MCF 10A (cell line): Measurements from ENCODE around the gene NFX1. TPM values are rescaled to one million over a fixed set of nuclear protein-coding genes. Genes with fewer than 3 reads are reported as not detected.

ENCODE experiments used
- BruUV-seq: library from RNA; stranded (reverse); fragments of 400-500 nt; replicated peaks from 2 replicates; lab custom pipeline; 2021; lab: Mats Ljungman, UMichigan
- CTCF ChIA-PET: fragments of 300-600 bp; sonication (Branson Sonifier 250); formaldehyde crosslinking; extraction: SDS; loops from one replicate; lab custom pipeline; 2021; ENCODE audit warnings: antibody characterized with exemption, inconsistent platforms; lab: Yijun Ruan, JAX
- POLR2A ChIA-PET: fragments of 300-600, 350-650 bp; sonication (Branson Sonifier 250); formaldehyde crosslinking; extraction: SDS; loops from one replicate; lab custom pipeline; 2020; ENCODE audit warnings: antibody characterized with exemption, inconsistent platforms; lab: Yijun Ruan, JAX
- DNase-seq: peaks from one replicate; pipeline ENCODE4 v3.0.0-alpha.2; 2018; ENCODE audit not compliant: unreplicated experiment
- H3K27ac Mint-ChIP-seq: one replicate; pipeline ENCODE4 v1.8.0; 2022; ENCODE audit warnings: mild to moderate bottlenecking, low read depth, mixed read lengths; ENCODE audit not compliant: unreplicated experiment
- H3K27me3 Mint-ChIP-seq: one replicate; pipeline ENCODE4 v1.8.0; 2022; ENCODE audit warnings: mixed read lengths; ENCODE audit not compliant: insufficient read depth, unreplicated experiment
- H3K36me3 Mint-ChIP-seq: one replicate; pipeline ENCODE4 v1.8.0; 2022; ENCODE audit warnings: mild to moderate bottlenecking, moderate library complexity, mixed read lengths; ENCODE audit not compliant: insufficient read depth, unreplicated experiment
- H3K4me1 Mint-ChIP-seq: one replicate; pipeline ENCODE4 v1.8.0; 2022; ENCODE audit warnings: mixed read lengths; ENCODE audit not compliant: insufficient read depth, unreplicated experiment
- H3K4me3 Mint-ChIP-seq: one replicate; pipeline ENCODE4 v1.8.0; 2022; ENCODE audit warnings: mild to moderate bottlenecking, moderate library complexity, mixed read lengths; ENCODE audit not compliant: unreplicated experiment
- H3K9me3 Mint-ChIP-seq: one replicate; pipeline ENCODE4 v1.8.0; 2022; ENCODE audit warnings: mixed read lengths; ENCODE audit not compliant: unreplicated experiment
- intact Hi-C: fragments of 100-400 bp; cut with micrococcal nuclease; formaldehyde crosslinking; loops from 2 replicates; pipeline ENCODE4 v1.14.1; 2022
- total RNA-seq: library from RNA; stranded (reverse); gene quantifications from 2 replicates; pipeline ENCODE4 v1.2.3, GENCODE V29; 2022
- TF ChIP-seq, protein P1 (sequence below): fragments of 200-600 bp; IDR thresholded peaks from one replicate; pipeline ENCODE4 v1.8.0; 2022; ENCODE audit warnings: antibody characterized with exemption, mild to moderate bottlenecking; ENCODE audit not compliant: unreplicated experiment

NFX1 gene
- total RNA-seq, 1 experiment from 2014 or later: 78.5 TPM

DNA sequence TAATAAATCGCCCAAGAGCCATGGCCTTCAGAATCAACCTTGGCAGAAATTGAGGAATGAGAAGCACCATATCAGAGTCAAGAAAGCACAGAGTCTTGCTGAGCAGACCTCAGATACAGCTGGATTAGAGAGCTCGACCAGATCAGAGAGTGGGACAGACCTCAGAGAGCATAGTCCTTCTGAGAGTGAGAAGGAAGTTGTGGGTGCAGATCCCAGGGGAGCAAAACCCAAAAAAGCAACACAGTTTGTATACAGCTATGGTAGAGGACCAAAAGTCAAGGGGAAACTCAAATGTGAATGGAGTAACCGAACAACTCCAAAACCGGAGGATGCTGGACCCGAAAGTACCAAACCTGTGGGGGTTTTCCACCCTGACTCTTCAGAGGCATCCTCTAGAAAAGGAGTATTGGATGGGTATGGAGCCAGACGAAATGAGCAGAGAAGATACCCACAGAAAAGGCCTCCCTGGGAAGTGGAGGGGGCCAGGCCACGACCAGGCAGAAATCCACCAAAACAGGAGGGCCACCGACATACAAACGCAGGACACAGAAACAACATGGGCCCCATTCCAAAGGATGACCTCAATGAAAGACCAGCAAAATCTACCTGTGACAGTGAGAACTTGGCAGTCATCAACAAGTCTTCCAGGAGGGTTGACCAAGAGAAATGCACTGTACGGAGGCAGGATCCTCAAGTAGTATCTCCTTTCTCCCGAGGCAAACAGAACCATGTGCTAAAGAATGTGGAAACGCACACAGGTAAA is 4.5 kb downstream of the NFX1 start:
- H3K9me3 Mint-ChIP-seq: no peaks in the 10 kb centered on the region
- no TSS peak for BruUV-seq
- H3K27me3 Mint-ChIP-seq: no peaks in the 10 kb centered on the region
- intact Hi-C loops: no loop called here
- POLR2A ChIA-PET: interaction anchor here (1.8 kb wide), 1 partner anchor 10 kb away, joined by 6 read pairs; no protein-coding TSS in a partner anchor
- CTCF ChIA-PET: no interaction called here
- peaks cover 56% of the 10 kb centered on the region for H3K4me1 Mint-ChIP-seq
- DNase-seq: no peak
- TF ChIP-seq, protein P1, sequence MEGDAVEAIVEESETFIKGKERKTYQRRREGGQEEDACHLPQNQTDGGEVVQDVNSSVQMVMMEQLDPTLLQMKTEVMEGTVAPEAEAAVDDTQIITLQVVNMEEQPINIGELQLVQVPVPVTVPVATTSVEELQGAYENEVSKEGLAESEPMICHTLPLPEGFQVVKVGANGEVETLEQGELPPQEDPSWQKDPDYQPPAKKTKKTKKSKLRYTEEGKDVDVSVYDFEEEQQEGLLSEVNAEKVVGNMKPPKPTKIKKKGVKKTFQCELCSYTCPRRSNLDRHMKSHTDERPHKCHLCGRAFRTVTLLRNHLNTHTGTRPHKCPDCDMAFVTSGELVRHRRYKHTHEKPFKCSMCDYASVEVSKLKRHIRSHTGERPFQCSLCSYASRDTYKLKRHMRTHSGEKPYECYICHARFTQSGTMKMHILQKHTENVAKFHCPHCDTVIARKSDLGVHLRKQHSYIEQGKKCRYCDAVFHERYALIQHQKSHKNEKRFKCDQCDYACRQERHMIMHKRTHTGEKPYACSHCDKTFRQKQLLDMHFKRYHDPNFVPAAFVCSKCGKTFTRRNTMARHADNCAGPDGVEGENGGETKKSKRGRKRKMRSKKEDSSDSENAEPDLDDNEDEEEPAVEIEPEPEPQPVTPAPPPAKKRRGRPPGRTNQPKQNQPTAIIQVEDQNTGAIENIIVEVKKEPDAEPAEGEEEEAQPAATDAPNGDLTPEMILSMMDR: no peak
- no peak overlapping the region for H3K4me3 Mint-ChIP-seq
- H3K27ac Mint-ChIP-seq: peak overlapping the region; percentile 4
- H3K36me3 Mint-ChIP-seq: peaks cover 32% of the 10 kb centered on the region

GRCh38 chr9:33295571-33295970 is 5.3 kb downstream of the NFX1 start:
- POLR2A ChIA-PET: interaction anchor here (1.2 to 1.8 kb wide), 3 partner anchors 9 to 31 kb away, joined by 6 read pairs; partner anchors contain the start of genes BAG1 and CHMP5
- Mint-ChIP-seq H3K27ac (peak overlapping the region; percentile 59), H3K4me1 (peaks cover 56% of the 10 kb centered on the region), H3K36me3 (peaks cover 28% of the 10 kb centered on the region), H3K9me3 (no peaks in the 10 kb centered on the region), H3K4me3 (no peak overlapping the region), H3K27me3 (no peaks in the 10 kb centered on the region)
- BruUV-seq: no TSS peak
- TF ChIP-seq, protein P1: no peak
- CTCF ChIA-PET: interaction anchor here (0.9 to 2.3 kb wide), 3 partner anchors 8 to 84 kb away, joined by 3 to 13 read pairs (median 9); no protein-coding TSS in a partner anchor
- intact Hi-C loops: no loop called here
- DNase-seq: no peak

- intact Hi-C loops: no loop called here
- H3K4me3 Mint-ChIP-seq: peak overlapping the region; percentile 19
- H3K9me3 Mint-ChIP-seq: no peaks in the 10 kb centered on the region
- peak overlapping the region; percentile 59 for H3K27ac Mint-ChIP-seq
- H3K27me3 Mint-ChIP-seq: no peaks in the 10 kb centered on the region
- ChIA-PET CTCF (interaction anchor here (0.9 to 2.3 kb wide), 5 partner anchors 10 to 76 kb away, joined by 3 to 13 read pairs (median 6); no protein-coding TSS in a partner anchor), POLR2A (interaction anchor here (1.2 to 2.2 kb wide), 3 partner anchors 10 to 22 kb away, joined by 4 to 12 read pairs (median 6); no protein-coding TSS in a partner anchor)
- no TSS peak for BruUV-seq
- H3K36me3 Mint-ChIP-seq: peaks cover 16% of the 10 kb centered on the region
- TF ChIP-seq, protein P1: no peak
- DNase-seq: peak; percentile 5
- peaks cover 49% of the 10 kb centered on the region for H3K4me1 Mint-ChIP-seq
These were observed 7.1 kb downstream of the NFX1 start for GRCh38 chr9:33297432-33297831.

- Mint-ChIP-seq H3K27ac (peak overlapping the region; percentile 67), H3K4me1 (peaks cover 30% of the 10 kb centered on the region), H3K9me3 (no peaks in the 10 kb centered on the region), H3K36me3 (no peaks in the 10 kb centered on the region), H3K27me3 (no peaks in the 10 kb centered on the region), H3K4me3 (no peak overlapping the region)
- no peak for DNase-seq
- TF ChIP-seq, protein P1: no peak
- BruUV-seq: no TSS peak
- ChIA-PET POLR2A (interaction anchor here (1.6 kb wide), 1 partner anchor 69 kb away, joined by 4 read pairs; no protein-coding TSS in a partner anchor), CTCF (interaction anchor here (0.6 to 0.9 kb wide), 3 partner anchors 43 to 348 kb away, joined by 3 read pairs; no protein-coding TSS in a partner anchor)
- intact Hi-C loops: no loop called here
These were observed 10.2 kb downstream of the NFX1 start for GRCh38 chr9:33300546-33300945.
